Endothelial cell of umbilical vein (primary cell): ENCODE results near the gene BRSK2. TPM values are rescaled to one million over a fixed set of nuclear protein-coding genes. Genes with fewer than 3 reads are reported as not detected.

Experiments
- BruUV-seq: library from RNA; stranded (reverse); fragments of 400-500 nt; replicated peaks from 2 replicates; lab custom pipeline; 2021; lab: Mats Ljungman, UMichigan
- CTCF ChIA-PET: fragments of 300-600, 350-600 bp; sonication (Branson Sonifier 250); formaldehyde crosslinking; loops from one replicate; lab custom pipeline; 2021; ENCODE audit warnings: antibody characterized with exemption, inconsistent platforms; lab: Charles Lee
- POLR2A ChIA-PET: fragments of 300-600, 350-600 bp; sonication (Branson Sonifier 250); formaldehyde crosslinking; loops from one replicate; lab custom pipeline; 2021; ENCODE audit warnings: antibody characterized with exemption, inconsistent platforms; lab: Charles Lee
- DNase-seq: peaks from one replicate; pipeline ENCODE4 v3.0.0-alpha.2; 2011; ENCODE audit warnings: low read depth, low spot score
- FAIRE-seq: peaks from 2 replicates; lab custom pipeline; 2011; peaks lifted over from hg19 to GRCh38; lab: Jason Lieb, UNC
- H2AFZ ChIP-seq: 2 replicates; pipeline ENCODE4 v1.6.0; 2012; ENCODE audit warnings: low read depth, low read length, control low read depth, inconsistent platforms
- H3K27ac ChIP-seq: 2 replicates; pipeline ENCODE4 v1.5.1; 2011; ENCODE audit warnings: low read depth, mild to moderate bottlenecking, control low read depth, low read length, moderate library complexity; ENCODE audit not compliant: insufficient read depth
- H3K27me3 ChIP-seq, 2 experiments: 2 replicates each; pipeline versions ENCODE4 v1.6.0 to v1.6.1; 2011; ENCODE audit warnings: low read length in 2 of 2, mixed read lengths in 1 of 2; ENCODE audit not compliant: control insufficient read depth in 2 of 2, insufficient read depth in 2 of 2
- H3K36me3 ChIP-seq, 2 experiments: 2 replicates in 1 of 2; 3 replicates in 1 of 2; pipeline ENCODE4 v1.5.1; 2011; ENCODE audit warnings: low read length in 2 of 2, mild to moderate bottlenecking in 1 of 2, moderate library complexity in 1 of 2; ENCODE audit not compliant: control insufficient read depth in 2 of 2, insufficient read depth in 2 of 2; ENCODE audit errors: extremely low read depth in 1 of 2
- H3K4me1 ChIP-seq: 3 replicates; pipeline ENCODE4 v1.5.1; 2011; ENCODE audit warnings: mild to moderate bottlenecking, low read length; ENCODE audit not compliant: control insufficient read depth, insufficient read depth; ENCODE audit errors: extremely low read depth
- H3K4me2 ChIP-seq: 2 replicates; pipeline ENCODE4 v1.6.1; 2011; ENCODE audit warnings: low read length, control low read depth, mixed read lengths; ENCODE audit not compliant: insufficient read depth
- H3K4me3 ChIP-seq, 3 experiments: fragments of 200-600 bp in 1 of 3; sonication (generic), shearing (Covaris generic) in 1 of 3; replicated peaks in 1 of 3; 2 replicates each; pipeline ENCODE4 v1.5.1; 2011 to 2016; ENCODE audit warnings: control low read depth in 3 of 3, low read length in 3 of 3, mild to moderate bottlenecking in 2 of 3, inconsistent platforms in 1 of 3, low read depth in 1 of 3, moderate library complexity in 1 of 3; ENCODE audit not compliant: insufficient read depth in 1 of 3
- H3K79me2 ChIP-seq: 2 replicates; pipeline ENCODE4 v1.6.0; 2012; ENCODE audit warnings: low read length, inconsistent platforms; ENCODE audit not compliant: control insufficient read depth, insufficient read depth
- H3K9ac ChIP-seq: replicated peaks from 2 replicates; pipeline ENCODE3; 2011; ENCODE audit warnings: low read length, control low read depth; ENCODE audit not compliant: insufficient read depth; ENCODE audit errors: extremely low read depth
- H3K9me1 ChIP-seq: replicated peaks from 3 replicates; pipeline ENCODE4 v1.6.0; 2011; ENCODE audit warnings: mild to moderate bottlenecking, low read length; ENCODE audit not compliant: control insufficient read depth, insufficient read depth; ENCODE audit errors: extremely low read depth
- H3K9me3 ChIP-seq: replicated peaks from 2 replicates; pipeline ENCODE4 v1.5.1; 2012; ENCODE audit warnings: low read length, inconsistent platforms; ENCODE audit not compliant: control insufficient read depth, insufficient read depth
- H4K20me1 ChIP-seq: replicated peaks from 2 replicates; pipeline ENCODE3; 2011; ENCODE audit warnings: mild to moderate bottlenecking, low read length; ENCODE audit not compliant: control insufficient read depth, insufficient read depth; ENCODE audit errors: extremely low read depth
- EZH2 ChIP-seq: IDR thresholded peaks from 2 replicates; pipeline ENCODE4 v1.6.1; 2012; ENCODE audit warnings: borderline replicate concordance, low read depth, mild to moderate bottlenecking, moderate library complexity, low read length, inconsistent platforms; ENCODE audit not compliant: severe bottlenecking
- FOS ChIP-seq: IDR thresholded peaks from 2 replicates; pipeline ENCODE4 v1.6.1; 2011; ENCODE audit warnings: mild to moderate bottlenecking, low read length, moderate library complexity, borderline replicate concordance; ENCODE audit not compliant: insufficient read depth
- GATA2 ChIP-seq: IDR thresholded peaks from 2 replicates; pipeline ENCODE4 v1.7.0; 2011; ENCODE audit warnings: low read depth, mild to moderate bottlenecking, moderate library complexity, mixed read lengths, low read length; ENCODE audit not compliant: insufficient read length, insufficient read depth
- JUN ChIP-seq: IDR thresholded peaks from 2 replicates; pipeline ENCODE4 v1.6.1; 2011; ENCODE audit warnings: borderline replicate concordance, low read depth; ENCODE audit not compliant: insufficient read length, insufficient read depth
- MYC ChIP-seq: IDR thresholded peaks from one replicate; pipeline ENCODE4 v1.6.1; 2011; ENCODE audit warnings: mild to moderate bottlenecking, low read depth, low read length
- POLR2A ChIP-seq: IDR thresholded peaks from 2 replicates; pipeline ENCODE4 v1.6.1; 2012; ENCODE audit warnings: low read depth, mild to moderate bottlenecking, control low read depth, low read length
- POLR2AphosphoS5 ChIP-seq: IDR thresholded peaks from 2 replicates; pipeline ENCODE4 v1.6.1; 2012; ENCODE audit warnings: low read depth, mild to moderate bottlenecking, control low read depth, low read length, moderate library complexity; ENCODE audit not compliant: insufficient read depth
- dilution Hi-C: fragments of 300-500 bp; cut with MboI; formaldehyde crosslinking; loops from one replicate; pipeline ENCODE4 v1.15.0; 2019; ENCODE audit warnings: low sequenced_read_pairs; ENCODE audit not compliant: extremely low pct_ligation_motif_present
- intact Hi-C: fragments of 100-400 bp; cut with micrococcal nuclease; formaldehyde crosslinking; loops from one replicate; pipeline ENCODE4 v1.10.0; 2022
- polyA plus RNA-seq, 4 experiments: library from polyadenylated mRNA; depleted of rRNA in 3 of 4; stranded (reverse) in 3 of 4; unstranded in 1 of 4; fragments of >200 nt; gene quantifications; 2 replicates each; pipeline versions ENCODE4 v1.2.1 to v1.2.3, GENCODE V29; 2011 to 2012; ENCODE audit warnings: missing spikeins in 1 of 4
- total RNA-seq: library from RNA; stranded (reverse); gene quantifications from 2 replicates; pipeline ENCODE4 v1.2.3, GENCODE V29; 2021
- TF ChIP-seq, protein P1 (sequence below): IDR thresholded peaks from 2 replicates; pipeline ENCODE4 v1.6.1; 2011; ENCODE audit not compliant: insufficient read depth, insufficient read length
- TF ChIP-seq, protein P2 (sequence below), 2 donors: IDR thresholded peaks; 1 replicate in 1 of 2; 2 replicates in 1 of 2; pipeline ENCODE4 v1.5.1; 2011; ENCODE audit warnings: low read length in 2 of 2, mild to moderate bottlenecking in 2 of 2, moderate library complexity in 2 of 2, control low read depth in 1 of 2, inconsistent platforms in 1 of 2, low read depth in 1 of 2; ENCODE audit not compliant: insufficient read depth in 1 of 2; ENCODE audit errors: extremely low read depth in 1 of 2

The BRSK2 gene
- total and polyA plus RNA-seq, 2 donors (not counting 3 experiments of a cell fraction or from before 2014, with no cell fraction given): 0.08 to 0.20 TPM

DNA sequence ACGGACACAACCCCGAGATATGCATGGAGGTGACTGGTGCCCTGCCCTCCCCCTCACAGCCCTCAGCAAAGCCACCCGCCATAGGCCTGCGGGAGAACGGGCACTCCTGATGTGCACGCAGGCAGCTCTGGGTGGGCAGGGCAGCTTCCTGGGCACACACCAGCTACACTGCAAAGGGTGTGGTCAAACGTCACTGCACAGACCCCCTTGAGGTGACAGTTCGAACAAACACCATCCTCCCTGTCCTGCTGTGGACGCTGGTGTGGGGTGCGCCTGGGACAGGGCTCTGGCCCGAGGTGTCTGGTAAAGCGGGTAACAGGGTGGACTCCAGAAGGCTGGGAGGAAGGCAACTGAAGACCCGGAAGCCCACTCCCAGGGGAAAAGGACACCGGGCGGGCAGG, 118.8 kb downstream of the BRSK2 start:
- no TSS peak for BruUV-seq
- no peak for FAIRE-seq
- Histone ChIP-seq H3K79me2 (peaks cover 6% of the 10 kb centered on the region), H3K27me3 (no peaks in the 10 kb centered on the region), H3K4me3 (no peak overlapping the region), H3K9me3 (no peaks in the 10 kb centered on the region), H3K36me3 (no peaks in the 10 kb centered on the region), H3K4me2 (no peak overlapping the region), H3K9ac (no peak overlapping the region), H3K4me1 (no peaks in the 10 kb centered on the region), H3K9me1 (no peaks in the 10 kb centered on the region), H3K27ac (no peak overlapping the region), H2AFZ (no peak overlapping the region), H4K20me1 (peaks cover 3% of the 10 kb centered on the region)
- no peak for DNase-seq
- ChIA-PET POLR2A (no interaction called here), CTCF (no interaction called here)
- dilution Hi-C loops (no loop called here), intact Hi-C loops (no loop called here)
- TF ChIP-seq, protein P1, sequence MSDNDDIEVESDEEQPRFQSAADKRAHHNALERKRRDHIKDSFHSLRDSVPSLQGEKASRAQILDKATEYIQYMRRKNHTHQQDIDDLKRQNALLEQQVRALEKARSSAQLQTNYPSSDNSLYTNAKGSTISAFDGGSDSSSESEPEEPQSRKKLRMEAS: no peak
- no peak for TF ChIP-seq JUN
- TF ChIP-seq POLR2AphosphoS5: no peak
- no peak for TF ChIP-seq FOS
- TF ChIP-seq GATA2: no peak
- no peak for TF ChIP-seq EZH2
- TF ChIP-seq MYC: no peak
- TF ChIP-seq POLR2A: no peak
- TF ChIP-seq, protein P2, sequence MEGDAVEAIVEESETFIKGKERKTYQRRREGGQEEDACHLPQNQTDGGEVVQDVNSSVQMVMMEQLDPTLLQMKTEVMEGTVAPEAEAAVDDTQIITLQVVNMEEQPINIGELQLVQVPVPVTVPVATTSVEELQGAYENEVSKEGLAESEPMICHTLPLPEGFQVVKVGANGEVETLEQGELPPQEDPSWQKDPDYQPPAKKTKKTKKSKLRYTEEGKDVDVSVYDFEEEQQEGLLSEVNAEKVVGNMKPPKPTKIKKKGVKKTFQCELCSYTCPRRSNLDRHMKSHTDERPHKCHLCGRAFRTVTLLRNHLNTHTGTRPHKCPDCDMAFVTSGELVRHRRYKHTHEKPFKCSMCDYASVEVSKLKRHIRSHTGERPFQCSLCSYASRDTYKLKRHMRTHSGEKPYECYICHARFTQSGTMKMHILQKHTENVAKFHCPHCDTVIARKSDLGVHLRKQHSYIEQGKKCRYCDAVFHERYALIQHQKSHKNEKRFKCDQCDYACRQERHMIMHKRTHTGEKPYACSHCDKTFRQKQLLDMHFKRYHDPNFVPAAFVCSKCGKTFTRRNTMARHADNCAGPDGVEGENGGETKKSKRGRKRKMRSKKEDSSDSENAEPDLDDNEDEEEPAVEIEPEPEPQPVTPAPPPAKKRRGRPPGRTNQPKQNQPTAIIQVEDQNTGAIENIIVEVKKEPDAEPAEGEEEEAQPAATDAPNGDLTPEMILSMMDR (IDR thresholded peaks at IDR 0.05; ENCODE audit: extremely low read depth in 1 of 2, insufficient read depth in 1 of 2, low read depth in 1 of 2, low read length in 2 of 2): no peak
